ENCODE results near the gene URGCP. TPM values are rescaled to one million over a fixed set of nuclear protein-coding genes. Genes with fewer than 3 reads are reported as not detected.

The URGCP gene
- total and polyA plus RNA-seq, 4 donors = 26.4 to 44.3 (median 35.1) TPM

DNA sequence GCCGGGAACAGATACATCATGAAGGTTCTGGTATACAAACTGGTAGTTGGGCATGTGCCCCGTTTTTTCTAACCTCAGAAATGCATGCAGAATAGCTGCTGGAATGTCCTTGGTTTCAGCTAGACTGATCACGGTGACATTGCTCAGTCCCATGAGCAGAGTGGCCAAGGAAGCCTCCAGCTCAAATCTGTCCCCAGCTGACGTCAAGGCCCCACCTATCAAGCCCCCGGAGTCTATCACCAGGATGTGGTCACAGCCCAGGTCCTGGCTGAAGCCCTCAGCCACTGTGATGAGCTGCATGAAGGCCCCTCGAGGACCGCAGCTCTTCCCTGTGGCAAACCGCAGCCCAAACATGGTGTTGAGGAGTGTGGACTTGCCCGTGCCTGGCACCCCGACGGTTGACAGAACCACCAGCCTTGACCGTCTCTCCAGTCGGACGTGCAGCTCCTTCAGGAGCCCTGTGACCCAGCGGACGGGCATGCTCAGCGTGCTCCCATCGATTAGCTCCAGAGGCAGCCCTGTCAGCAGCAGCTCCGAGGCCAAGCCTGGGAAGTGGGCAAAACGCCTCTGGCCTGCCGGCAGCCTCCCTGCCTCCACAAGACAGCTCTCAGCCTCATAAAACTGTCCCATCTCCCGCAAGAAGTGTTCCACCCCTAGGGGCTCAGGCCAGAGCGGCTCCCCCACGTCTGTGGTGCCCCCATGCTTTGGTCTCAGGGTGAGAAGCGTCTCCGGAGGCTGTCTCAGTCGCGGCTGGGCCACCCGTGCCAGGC, 29.2 kb downstream of the URGCP start:
- H3K9me3 ChIP-seq (ENCODE audit: control insufficient read depth, insufficient read depth, low read length) = no peaks in the 10 kb centered on the region
- H3K27ac ChIP-seq (ENCODE audit: low read depth, low read length) = no peak overlapping the region
- H3K27me3 ChIP-seq (ENCODE audit: control insufficient read depth, insufficient read depth, low read length) = no peaks in the 10 kb centered on the region
- 91% methylated on average over 26 of the region's 29 CpGs for WGBS (ENCODE audit: insufficient coverage)
- DNase-seq (ENCODE audit: low read depth in 4 of 6, low spot score in 6 of 6) = no peak
- peaks cover 73% of the 10 kb centered on the region for H3K36me3 ChIP-seq (ENCODE audit: control insufficient read depth, insufficient read depth, low read length)
- H3K4me1 ChIP-seq (ENCODE audit: control insufficient read depth, insufficient read depth, low read length) = peaks cover 3% of the 10 kb centered on the region
- no peak overlapping the region for H3K4me3 ChIP-seq (ENCODE audit: low read depth, low read length)

DNA sequence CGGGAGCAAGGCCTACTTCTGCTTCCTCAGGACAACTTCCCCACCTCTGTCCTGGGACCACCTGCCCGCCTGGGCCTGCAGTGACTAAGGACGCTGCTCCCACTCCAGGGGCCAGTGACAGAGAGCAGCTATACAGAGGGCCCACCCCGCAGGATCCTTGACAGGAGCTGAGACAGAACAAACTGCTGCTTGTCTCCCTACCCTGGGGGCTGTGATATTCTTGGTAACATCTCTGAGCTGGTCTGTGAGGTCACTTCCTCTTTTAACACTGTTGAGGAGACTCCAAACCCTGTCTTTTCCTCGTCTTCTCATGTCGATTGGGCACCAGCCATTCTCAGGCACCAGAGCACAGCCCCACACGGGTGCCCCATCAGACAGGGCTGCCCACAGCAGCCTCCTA, 30.2 kb downstream of the URGCP start:
- WGBS (ENCODE audit: insufficient coverage) = 93% methylated on average over 7 of the region's 7 CpGs
- Histone ChIP-seq H3K4me1 (ENCODE audit: control insufficient read depth, insufficient read depth, low read length) (peaks cover 4% of the 10 kb centered on the region), H3K36me3 (ENCODE audit: control insufficient read depth, insufficient read depth, low read length) (peaks cover 64% of the 10 kb centered on the region), H3K27me3 (ENCODE audit: control insufficient read depth, insufficient read depth, low read length) (no peaks in the 10 kb centered on the region), H3K9me3 (ENCODE audit: control insufficient read depth, insufficient read depth, low read length) (no peaks in the 10 kb centered on the region), H3K27ac (ENCODE audit: low read depth, low read length) (no peak overlapping the region), H3K4me3 (ENCODE audit: low read depth, low read length) (no peak overlapping the region)
- DNase-seq (ENCODE audit: low read depth in 4 of 6, low spot score in 6 of 6) = no peak

DNA sequence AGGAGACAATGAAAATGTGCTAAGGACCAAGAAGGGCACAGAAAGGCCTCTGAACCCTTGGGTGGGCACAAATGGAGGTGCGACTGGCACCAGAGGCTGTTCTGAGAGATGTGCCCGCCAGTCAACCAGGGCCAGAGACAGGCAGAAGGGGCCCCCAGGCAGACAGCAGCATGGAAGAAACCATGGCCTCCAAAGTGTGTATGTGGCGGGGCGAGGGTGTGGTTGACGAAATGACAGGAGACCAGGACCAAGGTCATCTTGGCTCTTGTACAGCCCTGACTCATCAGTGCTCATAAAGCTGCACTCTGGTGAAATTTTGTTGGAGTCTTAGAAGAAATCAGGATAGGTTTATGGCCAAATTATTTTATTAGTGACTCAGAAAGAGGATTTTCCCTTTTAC, 33.1 kb downstream of the URGCP start:
- no peaks in the 10 kb centered on the region for H3K27me3 ChIP-seq (ENCODE audit: control insufficient read depth, insufficient read depth, low read length)
- peaks cover 42% of the 10 kb centered on the region for H3K36me3 ChIP-seq (ENCODE audit: control insufficient read depth, insufficient read depth, low read length)
- H3K9me3 ChIP-seq (ENCODE audit: control insufficient read depth, insufficient read depth, low read length) = no peaks in the 10 kb centered on the region
- 98% methylated on average over 5 of the region's 5 CpGs for WGBS (ENCODE audit: insufficient coverage)
- DNase-seq (ENCODE audit: low read depth in 4 of 6, low spot score in 6 of 6) = no peak
- H3K4me3 ChIP-seq (ENCODE audit: low read depth, low read length) = no peak overlapping the region
- H3K4me1 ChIP-seq (ENCODE audit: control insufficient read depth, insufficient read depth, low read length) = peaks cover 9% of the 10 kb centered on the region
- H3K27ac ChIP-seq (ENCODE audit: low read depth, low read length) = peak overlapping the region; percentile 61

DNA sequence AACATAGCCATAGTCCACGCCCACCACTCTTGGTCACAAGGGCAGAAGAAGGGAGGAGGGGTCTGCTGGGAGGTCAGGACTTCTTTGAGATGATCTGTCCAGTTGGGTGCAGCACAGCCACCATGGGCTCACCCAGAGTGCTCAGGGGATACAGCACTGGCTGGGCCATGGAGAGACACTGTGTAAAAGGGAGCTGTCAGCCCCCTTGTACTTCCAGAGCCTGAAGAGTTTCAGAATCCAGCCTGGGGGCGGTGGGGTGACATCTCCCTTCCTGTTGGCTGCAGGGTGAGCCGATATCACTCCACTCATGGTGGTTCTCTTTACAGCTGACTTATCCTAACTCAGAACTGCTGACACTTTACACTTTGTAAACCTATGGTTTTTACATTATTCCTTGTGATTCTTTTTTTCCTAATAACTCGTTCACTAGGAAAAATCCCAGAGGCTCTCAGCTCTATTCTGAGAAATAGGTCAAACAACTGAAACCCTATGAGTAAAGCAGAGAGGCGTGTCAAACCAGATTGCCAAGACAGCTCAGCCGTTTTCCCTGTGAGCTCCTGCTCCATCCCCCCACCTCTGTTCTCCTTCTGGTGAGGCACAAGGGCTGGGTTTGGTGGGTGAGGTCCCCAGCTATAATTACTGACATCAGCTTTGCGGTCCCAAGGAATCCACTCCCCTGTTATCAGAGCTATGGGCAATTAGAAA, 33.8 kb downstream of the URGCP start:
- no peak overlapping the region for H3K4me3 ChIP-seq (ENCODE audit: low read depth, low read length)
- 65% methylated on average over 3 of the region's 7 CpGs for WGBS (ENCODE audit: insufficient coverage)
- peak overlapping the region; percentile 61 for H3K27ac ChIP-seq (ENCODE audit: low read depth, low read length)
- H3K4me1 ChIP-seq (ENCODE audit: control insufficient read depth, insufficient read depth, low read length) = peaks cover 12% of the 10 kb centered on the region
- no peaks in the 10 kb centered on the region for H3K27me3 ChIP-seq (ENCODE audit: control insufficient read depth, insufficient read depth, low read length)
- peaks cover 35% of the 10 kb centered on the region for H3K36me3 ChIP-seq (ENCODE audit: control insufficient read depth, insufficient read depth, low read length)
- H3K9me3 ChIP-seq (ENCODE audit: control insufficient read depth, insufficient read depth, low read length) = no peaks in the 10 kb centered on the region
- DNase-seq (ENCODE audit: low read depth in 4 of 6, low spot score in 6 of 6) = peak in 2 of 6 donors; percentile 6 to 23

DNA sequence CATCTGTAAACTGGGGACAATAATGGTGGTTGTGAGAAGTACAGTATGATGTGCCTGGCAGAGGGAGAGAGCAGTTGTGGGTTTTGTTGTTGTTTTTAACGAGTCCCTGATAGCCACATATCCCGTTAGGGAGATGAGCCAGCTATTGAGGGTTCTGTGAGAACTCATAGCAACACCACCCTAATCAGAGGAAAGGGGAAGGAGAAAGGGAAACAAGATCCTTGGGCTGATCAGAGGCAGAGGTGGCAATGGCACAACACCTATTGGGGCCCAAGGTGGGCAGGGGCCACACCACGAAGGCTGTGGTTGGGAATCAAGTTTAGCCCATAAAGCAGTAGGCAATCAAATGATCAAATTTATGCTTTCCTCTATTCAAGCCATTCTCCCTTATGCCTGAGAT, 35.3 kb downstream of the URGCP start:
- Histone ChIP-seq H3K4me3 (ENCODE audit: low read depth, low read length) (no peak overlapping the region), H3K36me3 (ENCODE audit: control insufficient read depth, insufficient read depth, low read length) (peaks cover 28% of the 10 kb centered on the region), H3K9me3 (ENCODE audit: control insufficient read depth, insufficient read depth, low read length) (no peaks in the 10 kb centered on the region), H3K27ac (ENCODE audit: low read depth, low read length) (no peak overlapping the region), H3K4me1 (ENCODE audit: control insufficient read depth, insufficient read depth, low read length) (peaks cover 12% of the 10 kb centered on the region), H3K27me3 (ENCODE audit: control insufficient read depth, insufficient read depth, low read length) (no peaks in the 10 kb centered on the region)
- DNase-seq (ENCODE audit: low read depth in 4 of 6, low spot score in 6 of 6) = no peak
- whole genome bisulfite sequencing (ENCODE audit: insufficient coverage) = 100% methylated on average over 1 of the region's 3 CpGs

DNA sequence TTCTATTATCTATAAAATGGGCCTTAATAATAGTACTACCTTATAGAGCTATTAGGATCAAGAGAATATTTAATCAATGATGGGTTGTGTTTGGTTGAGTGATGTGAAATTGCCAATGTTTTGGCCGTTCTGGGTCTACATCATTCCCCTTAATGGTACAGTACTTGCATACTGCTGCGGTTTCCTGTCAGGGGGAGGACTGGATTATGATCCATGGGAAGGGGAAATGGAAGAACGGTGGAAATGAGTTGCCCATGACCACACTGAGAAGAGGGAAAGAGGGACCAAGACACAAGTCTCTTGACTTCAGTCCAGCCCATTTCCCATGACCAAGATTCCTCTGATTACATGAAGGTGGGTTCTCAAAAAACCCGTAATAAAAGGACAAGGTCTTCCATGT, 36.1 kb downstream of the URGCP start:
- H3K4me3 ChIP-seq (ENCODE audit: low read depth, low read length) = no peak overlapping the region
- no peak overlapping the region for H3K27ac ChIP-seq (ENCODE audit: low read depth, low read length)
- no peak for DNase-seq (ENCODE audit: low read depth in 4 of 6, low spot score in 6 of 6)
- peaks cover 12% of the 10 kb centered on the region for H3K4me1 ChIP-seq (ENCODE audit: control insufficient read depth, insufficient read depth, low read length)
- H3K9me3 ChIP-seq (ENCODE audit: control insufficient read depth, insufficient read depth, low read length) = no peaks in the 10 kb centered on the region
- H3K27me3 ChIP-seq (ENCODE audit: control insufficient read depth, insufficient read depth, low read length) = no peaks in the 10 kb centered on the region
- WGBS (ENCODE audit: insufficient coverage) = 94% methylated on average over 2 of the region's 4 CpGs
- H3K36me3 ChIP-seq (ENCODE audit: control insufficient read depth, insufficient read depth, low read length) = peaks cover 26% of the 10 kb centered on the region

DNA sequence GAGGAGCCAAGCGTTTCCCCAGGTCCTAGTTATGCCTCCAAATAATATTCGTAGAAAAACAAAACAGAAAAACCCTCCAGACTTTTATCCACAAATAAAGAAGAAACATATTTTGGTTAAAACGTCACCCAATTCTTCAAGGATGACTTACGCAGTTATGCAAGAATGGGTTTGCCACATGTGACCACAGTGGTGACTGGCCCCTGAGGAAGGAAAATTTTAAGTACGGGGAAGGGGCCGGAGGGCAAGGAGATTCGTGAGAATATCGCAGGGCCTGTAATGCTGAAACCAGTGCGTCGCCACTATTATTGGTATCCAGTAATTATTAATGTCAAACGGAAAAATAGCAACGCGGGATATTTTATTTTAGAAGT, 36.5 kb downstream of the URGCP start:
- H3K9me3 ChIP-seq (ENCODE audit: control insufficient read depth, insufficient read depth, low read length) = no peaks in the 10 kb centered on the region
- WGBS (ENCODE audit: insufficient coverage) = 18% methylated on average over 7 of the region's 13 CpGs
- H3K27ac ChIP-seq (ENCODE audit: low read depth, low read length) = peak overlapping the region; percentile 89
- no peak for DNase-seq (ENCODE audit: low read depth in 4 of 6, low spot score in 6 of 6)
- H3K4me1 ChIP-seq (ENCODE audit: control insufficient read depth, insufficient read depth, low read length) = peaks cover 12% of the 10 kb centered on the region
- no peaks in the 10 kb centered on the region for H3K27me3 ChIP-seq (ENCODE audit: control insufficient read depth, insufficient read depth, low read length)
- peaks cover 22% of the 10 kb centered on the region for H3K36me3 ChIP-seq (ENCODE audit: control insufficient read depth, insufficient read depth, low read length)
- H3K4me3 ChIP-seq (ENCODE audit: low read depth, low read length) = peak overlapping the region; percentile 76

DNA sequence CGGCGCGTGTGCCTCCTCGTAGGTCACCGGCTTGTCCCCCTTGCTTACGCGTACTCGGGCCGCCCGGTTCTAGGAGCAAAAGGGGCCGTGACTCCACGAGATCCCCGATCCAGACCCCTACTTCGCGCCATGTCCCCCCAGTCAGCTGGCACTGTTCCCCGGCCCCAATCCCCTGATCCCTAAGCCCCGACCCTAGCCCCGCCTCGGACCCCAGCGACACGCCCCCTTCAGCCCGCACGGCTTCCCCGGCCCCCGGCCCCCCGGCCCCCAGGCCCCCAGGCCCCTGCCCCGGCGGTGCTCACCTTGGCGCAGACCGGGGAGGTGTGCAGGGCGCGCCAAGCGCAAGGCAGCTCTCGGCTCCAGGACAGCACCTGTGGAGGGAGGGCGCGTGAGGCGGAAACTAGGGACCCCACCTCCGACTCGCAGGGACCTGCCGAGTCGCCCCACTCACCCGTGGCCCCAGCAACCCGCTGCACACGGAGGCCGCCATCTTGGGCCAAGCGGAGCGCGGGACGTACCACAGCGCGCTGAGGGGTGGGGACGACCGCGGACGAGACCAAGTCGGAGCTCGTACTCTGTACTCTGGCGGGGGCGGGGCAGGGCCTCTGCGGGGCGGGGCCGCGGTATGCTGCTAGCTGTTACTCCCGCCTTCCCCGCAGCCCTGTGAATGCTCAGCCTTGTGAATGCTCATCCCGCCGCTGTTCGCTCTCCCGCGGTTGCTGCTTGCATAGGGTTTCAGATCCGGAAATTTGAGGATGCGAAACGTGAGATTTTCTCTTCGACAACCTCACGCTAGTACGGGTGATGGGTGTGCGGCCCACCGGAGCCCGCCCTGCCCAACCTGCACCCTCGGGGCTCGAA, 37.2 kb downstream of the URGCP start, which contains the start of gene MRPS24:
TSS of gene MRPS24 (minus strand) at position 512 of the 861 bp plus-strand sequence. CDS start at position 490, 22 bp downstream.
- no peaks in the 10 kb centered on the region for H3K27me3 ChIP-seq (ENCODE audit: control insufficient read depth, insufficient read depth, low read length)
- peak; percentile 84 to 98 (median 90) for DNase-seq (ENCODE audit: low read depth in 4 of 6, low spot score in 6 of 6)
- H3K4me1 ChIP-seq (ENCODE audit: control insufficient read depth, insufficient read depth, low read length) = peaks cover 12% of the 10 kb centered on the region
- H3K36me3 ChIP-seq (ENCODE audit: control insufficient read depth, insufficient read depth, low read length) = peaks cover 18% of the 10 kb centered on the region
- peak within 1 kb of the TSS; percentile 76 for H3K4me3 ChIP-seq (ENCODE audit: low read depth, low read length)
- WGBS (ENCODE audit: insufficient coverage) = 0% methylated on average over 75 of the region's 81 CpGs
- H3K27ac ChIP-seq (ENCODE audit: low read depth, low read length) = peak within 1 kb of the TSS; percentile 89
- no peaks in the 10 kb centered on the region for H3K9me3 ChIP-seq (ENCODE audit: control insufficient read depth, insufficient read depth, low read length)

DNA sequence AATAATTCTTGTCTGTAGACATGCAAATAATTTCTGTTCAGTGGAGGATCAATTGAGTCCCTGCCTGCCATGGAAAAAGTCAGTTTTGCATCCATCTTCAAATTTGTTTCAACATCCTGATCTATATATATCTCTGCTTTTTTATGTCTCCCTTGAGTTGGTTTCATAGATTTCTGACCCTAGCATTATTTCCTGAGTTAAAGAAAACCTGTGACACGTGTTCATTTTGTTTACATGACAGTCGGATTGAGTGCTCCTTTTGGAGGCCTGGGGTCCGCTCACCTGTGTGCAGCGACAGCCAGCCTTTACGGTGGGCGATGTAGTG, 37.8 kb downstream of the URGCP start:
- 3% methylated on average over 6 of the region's 6 CpGs for WGBS (ENCODE audit: insufficient coverage)
- H3K36me3 ChIP-seq (ENCODE audit: control insufficient read depth, insufficient read depth, low read length) = peaks cover 16% of the 10 kb centered on the region

More for the DNA sequence above, 37.8 kb downstream of the URGCP start:
- no peaks in the 10 kb centered on the region for H3K9me3 ChIP-seq (ENCODE audit: control insufficient read depth, insufficient read depth, low read length)
- peaks cover 12% of the 10 kb centered on the region for H3K4me1 ChIP-seq (ENCODE audit: control insufficient read depth, insufficient read depth, low read length)
- H3K27ac ChIP-seq (ENCODE audit: low read depth, low read length) = no peak overlapping the region
- peak overlapping the region; percentile 76 for H3K4me3 ChIP-seq (ENCODE audit: low read depth, low read length)
- DNase-seq (ENCODE audit: low read depth in 4 of 6, low spot score in 6 of 6) = no peak
- H3K27me3 ChIP-seq (ENCODE audit: control insufficient read depth, insufficient read depth, low read length) = no peaks in the 10 kb centered on the region

All from spinal cord (tissue), 10 donors.